ENCODE results near the gene CD68.

The CD68 gene

GRCh38 chr17:7579001-7579833 is at the start of gene CD68:
Gene CD68, plus strand, starts transcription at chr17:7579638. Its CDS starts 40 bp downstream, at chr17:7579678.
- peak; percentile 100 for DNase-seq

GRCh38 chr17:7530023-7530900 is 49.2 kb upstream of the CD68 start:
- no peak for DNase-seq

GRCh38 chr17:7538050-7538449 is 41.4 kb upstream of the CD68 start:
- no peak for DNase-seq

- DNase-seq = no peak
Measured at GRCh38 chr17:7538891-7539545, 40.4 kb upstream of the CD68 start.

GRCh38 chr17:7541074-7541621 is 38.3 kb upstream of the CD68 start:
- no peak for DNase-seq

- DNase-seq = no peak
Measured at GRCh38 chr17:7544911-7545310, 34.5 kb upstream of the CD68 start.

- DNase-seq = no peak
Measured at GRCh38 chr17:7548585-7549400, 30.6 kb upstream of the CD68 start, which contains the start of gene TNFSF12. Gene TNFSF12, plus strand, starts transcription at chr17:7549058. Its CDS starts 96 bp downstream, at chr17:7549154.

GRCh38 chr17:7549401-7550055 is 29.9 kb upstream of the CD68 start:
- no peak for DNase-seq

GRCh38 chr17:7550344-7550743 is 29.1 kb upstream of the CD68 start:
- DNase-seq = no peak

GRCh38 chr17:7551396-7551795 is 28.0 kb upstream of the CD68 start:
- no peak for DNase-seq

- DNase-seq = peak; percentile 97
Measured at GRCh38 chr17:7552621-7553051, 26.8 kb upstream of the CD68 start.

GRCh38 chr17:7553356-7553755 is 26.1 kb upstream of the CD68 start:
- no peak for DNase-seq

- DNase-seq = no peak
Measured at GRCh38 chr17:7555320-7555948, 24.0 kb upstream of the CD68 start.

GRCh38 chr17:7556627-7557026 is 22.8 kb upstream of the CD68 start:
- DNase-seq = no peak

GRCh38 chr17:7557147-7557764 is 22.2 kb upstream of the CD68 start:
- no peak for DNase-seq

- peak; percentile 97 for DNase-seq
Measured at GRCh38 chr17:7557775-7558543, 21.5 kb upstream of the CD68 start.

- DNase-seq = peak; percentile 88
Measured at GRCh38 chr17:7558544-7559319, 20.7 kb upstream of the CD68 start, which contains the start of gene TNFSF13. Gene TNFSF13, plus strand, starts transcription at chr17:7558750. Its CDS starts 290 bp downstream, at chr17:7559040.

- no peak for DNase-seq
Measured at GRCh38 chr17:7559320-7560171, 19.9 kb upstream of the CD68 start.

Measured in MV-4-11 (cell line).